Vein endothelial cell (primary cell): ENCODE data around the gene ACVR2B. TPM values are rescaled to one million over a fixed set of nuclear protein-coding genes. Genes with fewer than 3 reads are reported as not detected.

Experiments used
- small RNA-seq: library from RNA; depleted of rRNA; stranded (forward); fragments of <200 nt; gene quantifications from one replicate; pipeline ENCODE3, GENCODE V24; 2012
- total RNA-seq: library from RNA; depleted of rRNA; stranded (reverse); fragments of >200 nt; gene quantifications from 2 replicates; pipeline ENCODE4 v1.2.3, GENCODE V29; 2012

Gene ACVR2B
- 3.6 and 4.0 TPM in 2 replicates for total RNA-seq

GRCh38 chr3:38453075-38453912, at the start of gene ACVR2B:
Gene ACVR2B (plus strand): TSS chr3:38453890. CDS start chr3:38454323, 433 bp downstream.

GRCh38 chr3:38496131-38496910, 42.6 kb downstream of the ACVR2B start, which contains the start of gene EXOG:
Gene EXOG (plus strand): TSS chr3:38496340. CDS start chr3:38496368, 28 bp downstream.

Small RNA genes lying within 50 kb of the gene (small RNA-seq; reads per million reads assigned to genes)
- gene RF00019, result not detected

Other genes with a start within 250 kb of the ACVR2B start
- gene SLC22A13, start 188.1 kb upstream of the ACVR2B start, total RNA-seq, result under 0.01 and 0.29 TPM in 2 replicates
- 0.10 TPM in 1 of 2 replicates, not detected in the other for gene SLC22A14, start 171.6 kb upstream of the ACVR2B start, total RNA-seq
- 3.5 and 3.9 TPM in 2 replicates for gene XYLB, start 107.1 kb upstream of the ACVR2B start, total RNA-seq
- 9.8 and 13.6 TPM in 2 replicates for gene EXOG, start 42.5 kb downstream of the ACVR2B start, total RNA-seq
- gene SCN5A, start 195.8 kb downstream of the ACVR2B start, total RNA-seq, result 4.6 and 7.5 TPM in 2 replicates